Peyer's patch (tissue), 4 donors: ENCODE measurements around the gene MAP3K13. TPM values are rescaled to one million over a fixed set of nuclear protein-coding genes. Genes with fewer than 3 reads are reported as not detected.

Source experiments
- DNase-seq, 3 donors: peaks; one replicate each; pipeline ENCODE4 v3.0.0-alpha.2; 2017 to 2019
- H3K27ac ChIP-seq, 4 donors: fragments of 200-600 bp; sonication (generic); one replicate each; pipeline ENCODE4 v1.5.1; 2016 to 2019
- H3K27me3 ChIP-seq, 2 donors: fragments of 200-600 bp; sonication (generic); one replicate each; pipeline ENCODE4 v1.5.1; 2019
- H3K36me3 ChIP-seq, 3 donors: fragments of 200-600 bp; sonication (generic); one replicate each; pipeline ENCODE4 v1.5.1; 2016 to 2019
- H3K4me1 ChIP-seq, 4 donors: fragments of 200-600 bp; sonication (generic); one replicate each; pipeline ENCODE4 v1.5.1; 2016 to 2019
- H3K4me3 ChIP-seq, 4 donors: fragments of 200-600 bp; sonication (generic); 1 replicate in 3 of 4; 2 replicates in 1 of 4; pipeline ENCODE4 v1.5.1; 2016 to 2019; ENCODE audit warnings: mild to moderate bottlenecking in 1 of 4
- H3K9me3 ChIP-seq, 4 donors: fragments of 200-600 bp; sonication (generic); one replicate each; pipeline ENCODE4 v1.5.1; 2016 to 2019; ENCODE audit warnings: mild to moderate bottlenecking in 1 of 4
- POLR2A ChIP-seq, 2 donors: fragments of 450-650 bp; IDR thresholded peaks; one replicate each; pipeline ENCODE4 v1.5.1; 2017; ENCODE audit warnings: antibody characterized with exemption in 2 of 2, mild to moderate bottlenecking in 2 of 2, moderate library complexity in 2 of 2
- total RNA-seq, 4 donors: library from RNA; depleted of rRNA; stranded (reverse); fragments of >200 nt; gene quantifications; one replicate each; pipeline ENCODE4 v1.1.0, GENCODE V29; 2016
- TF ChIP-seq, protein P1 (sequence below), 6 experiments: fragments of 450-650 bp in 4 of 6; fragments of 200-600 bp in 2 of 6; sonication (generic) in 1 of 6; IDR thresholded peaks; one replicate each; pipeline ENCODE4 v1.5.1; 2017 to 2019; ENCODE audit warnings: antibody characterized with exemption in 6 of 6, mild to moderate bottlenecking in 3 of 6, moderate library complexity in 1 of 6

The MAP3K13 gene
- total RNA-seq, 4 donors from 2014 or later = 40.4 to 60.2 (median 52.1) TPM

DNA sequence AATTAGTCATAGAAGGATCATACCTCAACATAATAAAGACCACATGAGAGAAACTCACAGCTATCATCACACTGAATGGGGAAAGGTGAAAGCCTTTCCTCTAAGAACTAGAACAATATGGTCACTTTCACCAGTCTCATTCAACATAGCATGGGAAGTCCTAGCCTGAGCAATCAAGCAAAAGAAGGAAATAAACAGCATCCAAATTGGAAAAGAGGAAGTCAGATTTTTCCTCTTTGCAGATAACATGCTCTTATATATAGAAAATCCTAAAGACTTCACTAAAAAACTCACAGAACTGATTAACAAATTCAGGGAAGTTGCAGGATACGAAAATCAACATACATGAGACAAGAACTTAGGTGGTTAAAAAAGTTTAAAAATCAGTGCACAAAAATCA, 24.7 kb downstream of the MAP3K13 start:
- H3K9me3 ChIP-seq = no peaks in the 10 kb centered on the region
- H3K27ac ChIP-seq = no peak overlapping the region
- no peaks in the 10 kb centered on the region for H3K36me3 ChIP-seq
- TF ChIP-seq, protein P1, sequence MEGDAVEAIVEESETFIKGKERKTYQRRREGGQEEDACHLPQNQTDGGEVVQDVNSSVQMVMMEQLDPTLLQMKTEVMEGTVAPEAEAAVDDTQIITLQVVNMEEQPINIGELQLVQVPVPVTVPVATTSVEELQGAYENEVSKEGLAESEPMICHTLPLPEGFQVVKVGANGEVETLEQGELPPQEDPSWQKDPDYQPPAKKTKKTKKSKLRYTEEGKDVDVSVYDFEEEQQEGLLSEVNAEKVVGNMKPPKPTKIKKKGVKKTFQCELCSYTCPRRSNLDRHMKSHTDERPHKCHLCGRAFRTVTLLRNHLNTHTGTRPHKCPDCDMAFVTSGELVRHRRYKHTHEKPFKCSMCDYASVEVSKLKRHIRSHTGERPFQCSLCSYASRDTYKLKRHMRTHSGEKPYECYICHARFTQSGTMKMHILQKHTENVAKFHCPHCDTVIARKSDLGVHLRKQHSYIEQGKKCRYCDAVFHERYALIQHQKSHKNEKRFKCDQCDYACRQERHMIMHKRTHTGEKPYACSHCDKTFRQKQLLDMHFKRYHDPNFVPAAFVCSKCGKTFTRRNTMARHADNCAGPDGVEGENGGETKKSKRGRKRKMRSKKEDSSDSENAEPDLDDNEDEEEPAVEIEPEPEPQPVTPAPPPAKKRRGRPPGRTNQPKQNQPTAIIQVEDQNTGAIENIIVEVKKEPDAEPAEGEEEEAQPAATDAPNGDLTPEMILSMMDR (IDR thresholded peaks at IDR 0.05) = no peak
- no peak for TF ChIP-seq POLR2A (IDR thresholded peaks at IDR 0.05)
- H3K27me3 ChIP-seq = no peaks in the 10 kb centered on the region
- H3K4me3 ChIP-seq = no peak overlapping the region
- no peak for DNase-seq
- H3K4me1 ChIP-seq = no peaks in the 10 kb centered on the region

DNA sequence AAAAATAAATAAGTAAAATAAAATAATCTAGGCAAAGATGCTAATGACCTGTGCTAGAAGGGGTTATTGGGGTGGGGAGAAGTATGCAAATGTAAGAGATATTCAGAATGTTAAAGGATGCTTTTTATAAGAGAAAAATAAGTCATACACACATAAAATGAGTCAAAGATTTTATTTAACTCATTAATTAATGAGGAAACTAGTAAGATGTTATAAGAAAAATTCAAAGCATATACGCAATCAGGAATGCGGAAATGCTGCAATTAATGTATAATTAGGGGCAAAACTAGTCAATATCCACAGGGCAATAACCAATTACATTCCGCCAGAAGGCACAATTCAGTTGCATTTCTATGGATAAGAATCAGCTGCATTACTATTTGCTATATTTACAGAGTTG, 30.1 kb downstream of the MAP3K13 start:
- no peak for DNase-seq
- no peaks in the 10 kb centered on the region for H3K9me3 ChIP-seq
- H3K27ac ChIP-seq = no peak overlapping the region
- H3K4me1 ChIP-seq = no peaks in the 10 kb centered on the region
- no peaks in the 10 kb centered on the region for H3K36me3 ChIP-seq
- TF ChIP-seq POLR2A (IDR thresholded peaks at IDR 0.05) = no peak
- TF ChIP-seq, protein P1 (IDR thresholded peaks at IDR 0.05) = no peak
- H3K27me3 ChIP-seq = no peaks in the 10 kb centered on the region
- no peak overlapping the region for H3K4me3 ChIP-seq

DNA sequence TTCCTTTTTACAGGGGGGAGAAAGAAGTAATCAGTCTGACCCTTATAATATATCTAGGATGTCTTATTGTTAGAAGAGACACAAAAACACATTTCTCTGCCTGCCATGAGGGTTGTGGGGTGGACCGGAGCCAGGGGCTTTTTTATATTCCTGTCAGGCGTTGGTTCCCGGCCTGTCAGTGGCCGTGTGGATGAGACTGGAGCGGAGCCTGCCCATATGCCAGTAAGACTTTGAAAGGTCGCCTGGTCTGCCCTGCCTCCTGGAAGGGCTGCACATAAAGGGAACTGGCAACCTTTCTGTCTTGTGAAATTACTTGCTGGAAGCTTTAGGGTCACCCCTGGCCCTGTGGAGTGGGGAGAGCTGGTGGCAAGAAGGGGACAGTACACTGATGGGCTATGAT, 34.7 kb downstream of the MAP3K13 start:
- Histone ChIP-seq H3K27ac (no peak overlapping the region), H3K27me3 (no peaks in the 10 kb centered on the region)
- TF ChIP-seq, protein P1 (IDR thresholded peaks at IDR 0.05) = no peak
- TF ChIP-seq POLR2A (IDR thresholded peaks at IDR 0.05) = no peak

DNA sequence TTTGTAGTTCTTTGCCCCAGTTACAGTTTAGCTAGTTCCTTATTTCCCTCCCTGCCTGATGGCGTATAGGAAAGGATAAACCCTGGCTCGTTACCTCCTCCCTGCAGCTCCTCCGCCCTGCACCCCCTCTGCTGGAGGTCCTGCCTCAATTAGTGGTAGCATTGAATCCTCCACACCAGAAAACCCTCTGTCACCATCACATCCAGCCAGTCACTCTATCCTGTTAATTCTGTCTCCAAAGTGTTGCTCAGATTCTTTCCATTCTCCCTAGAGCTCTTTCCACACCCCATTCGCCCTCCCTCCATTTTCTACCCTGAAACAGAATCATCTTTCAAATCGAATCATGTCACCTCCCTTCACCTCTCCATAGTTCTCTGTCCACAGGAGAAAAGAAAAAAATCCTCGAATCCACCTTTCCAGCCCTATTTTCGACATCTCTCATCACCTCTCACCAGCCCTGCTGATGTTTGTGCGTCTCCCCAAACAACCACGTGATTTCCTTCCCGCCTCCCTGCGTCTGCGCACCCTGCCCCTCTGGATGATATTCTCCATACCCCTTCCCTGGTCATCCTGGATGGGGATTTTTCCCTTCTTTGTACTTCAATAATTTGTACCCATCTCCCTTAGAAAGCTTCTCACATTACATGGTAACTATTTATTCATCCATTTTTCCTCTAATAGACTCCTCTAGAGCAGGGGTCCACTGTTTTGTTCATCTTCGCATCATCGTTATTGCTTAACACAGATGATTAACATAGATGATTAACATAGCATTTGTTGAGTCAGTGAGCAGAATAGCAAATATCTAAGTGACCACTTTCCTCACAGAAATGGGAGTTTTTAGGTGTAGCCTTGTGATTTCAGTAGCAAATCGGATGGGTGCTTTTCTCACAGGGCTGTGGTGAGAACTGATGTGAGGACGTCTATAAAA, 37.1 kb downstream of the MAP3K13 start:
- Histone ChIP-seq H3K4me1 (no peaks in the 10 kb centered on the region), H3K9me3 (no peaks in the 10 kb centered on the region), H3K36me3 (no peaks in the 10 kb centered on the region), H3K27me3 (no peaks in the 10 kb centered on the region), H3K27ac (no peak overlapping the region), H3K4me3 (no peak overlapping the region)
- TF ChIP-seq, protein P1 (IDR thresholded peaks at IDR 0.05) = no peak
- TF ChIP-seq POLR2A (IDR thresholded peaks at IDR 0.05) = no peak
- no peak for DNase-seq

More for the DNA sequence above, 34.7 kb downstream of the MAP3K13 start:
- no peaks in the 10 kb centered on the region for H3K36me3 ChIP-seq
- no peaks in the 10 kb centered on the region for H3K4me1 ChIP-seq
- no peak overlapping the region for H3K4me3 ChIP-seq
- H3K9me3 ChIP-seq = no peaks in the 10 kb centered on the region
- no peak for DNase-seq

DNA sequence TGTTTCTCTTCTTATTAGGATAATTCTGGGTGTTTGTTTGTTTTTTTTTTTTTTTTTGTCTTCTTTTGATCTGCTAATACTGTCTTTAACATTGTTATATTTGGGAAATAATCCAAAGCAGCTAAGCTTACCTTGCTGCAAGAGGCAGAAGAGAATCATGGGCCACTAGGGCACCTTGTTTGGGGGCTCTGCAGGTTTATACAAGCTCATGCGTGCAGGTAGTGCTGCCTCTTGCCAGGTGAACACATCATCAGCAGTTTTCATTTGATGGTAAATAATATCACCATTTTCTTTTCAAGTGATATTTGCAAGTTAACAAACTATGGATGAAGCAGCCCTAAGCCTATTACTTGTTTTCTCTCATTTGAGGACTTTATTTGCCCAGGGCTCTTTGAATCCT, 37.9 kb downstream of the MAP3K13 start:
- Histone ChIP-seq H3K4me3 (no peak overlapping the region), H3K9me3 (no peaks in the 10 kb centered on the region), H3K27me3 (no peaks in the 10 kb centered on the region), H3K4me1 (no peaks in the 10 kb centered on the region), H3K36me3 (no peaks in the 10 kb centered on the region), H3K27ac (no peak overlapping the region)
- DNase-seq = no peak
- TF ChIP-seq POLR2A (IDR thresholded peaks at IDR 0.05) = no peak
- TF ChIP-seq, protein P1 (IDR thresholded peaks at IDR 0.05) = no peak
